Measurements from ENCODE around the gene ACVR1C.
"Not testable (repeated sequence)": the region's sequence is repeated elsewhere in the genome, so short reads cannot be mapped to it uniquely, and the experiment has no call there.

Gene ACVR1C

DNA sequence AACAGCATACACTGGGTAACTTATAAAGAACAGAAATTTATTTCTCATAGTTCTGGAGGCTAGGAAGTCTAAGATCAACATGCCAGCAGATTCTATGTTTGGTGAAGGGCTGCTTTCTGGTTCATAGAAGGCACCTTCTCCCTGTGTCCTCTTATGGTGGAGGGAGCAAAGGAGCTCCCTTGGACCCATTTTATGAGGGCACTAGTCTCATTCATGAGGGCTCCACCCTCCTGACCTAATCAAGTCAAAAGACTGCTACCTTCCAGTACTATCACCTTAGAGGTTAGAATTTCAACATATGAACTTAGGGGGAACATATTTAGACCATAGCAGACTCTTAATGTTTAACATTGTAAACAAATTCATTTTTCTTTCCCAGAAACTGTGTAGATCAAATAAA, 54.5 kb downstream of the ACVR1C start:
- no peak for DNase-seq (ENCODE audit: low spot score)

DNA sequence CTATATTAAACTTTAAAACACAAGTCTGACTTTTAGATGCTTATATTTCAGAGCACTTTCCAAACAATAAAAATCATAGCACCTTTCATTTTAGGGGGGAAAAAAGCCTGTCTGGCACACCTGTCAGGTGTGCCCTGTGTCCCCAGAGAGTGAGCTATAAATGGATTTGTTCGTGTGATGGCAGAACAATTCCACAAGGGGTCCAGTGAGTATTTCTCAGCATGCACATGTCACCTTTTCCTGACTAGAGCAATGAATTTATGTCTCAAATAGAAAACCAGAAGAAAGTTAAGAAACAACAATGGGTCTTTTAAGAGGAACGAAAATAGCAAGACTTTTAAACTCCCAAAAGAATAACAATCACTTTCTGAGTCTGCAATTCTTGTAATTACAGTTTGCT, 55.9 kb downstream of the ACVR1C start:
- DNase-seq (ENCODE audit: low spot score), result no peak

- DNase-seq (ENCODE audit: low spot score), result not testable (repeated sequence)
These were observed 62.0 kb downstream of the ACVR1C start for GRCh38 chr2:157566623-157567022.

- DNase-seq (ENCODE audit: low spot score), result not testable (repeated sequence)
These were observed 62.6 kb downstream of the ACVR1C start for GRCh38 chr2:157566113-157566512.

DNA sequence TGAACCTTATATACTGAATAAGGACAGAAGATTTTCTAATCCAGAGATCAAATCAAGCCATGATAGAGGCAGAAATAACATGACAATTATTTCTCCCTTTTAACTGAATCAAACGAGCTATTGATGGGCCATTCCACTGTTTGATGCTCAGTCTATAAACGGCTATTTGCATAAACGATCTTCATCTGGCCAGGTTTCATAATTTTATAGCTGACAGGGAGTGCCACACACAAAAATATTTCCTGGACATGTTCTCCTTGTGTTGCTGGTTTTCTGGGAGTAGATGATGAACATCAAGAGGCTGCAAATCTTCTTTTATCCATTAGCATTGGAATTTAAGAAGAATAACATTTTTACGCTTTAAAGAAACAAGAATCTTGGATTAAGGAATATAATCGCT, 63.1 kb downstream of the ACVR1C start:
- no peak for DNase-seq (ENCODE audit: low spot score)

GRCh38 chr2:157559890-157560289, 68.8 kb downstream of the ACVR1C start:
- no peak for DNase-seq (ENCODE audit: low spot score)

DNA sequence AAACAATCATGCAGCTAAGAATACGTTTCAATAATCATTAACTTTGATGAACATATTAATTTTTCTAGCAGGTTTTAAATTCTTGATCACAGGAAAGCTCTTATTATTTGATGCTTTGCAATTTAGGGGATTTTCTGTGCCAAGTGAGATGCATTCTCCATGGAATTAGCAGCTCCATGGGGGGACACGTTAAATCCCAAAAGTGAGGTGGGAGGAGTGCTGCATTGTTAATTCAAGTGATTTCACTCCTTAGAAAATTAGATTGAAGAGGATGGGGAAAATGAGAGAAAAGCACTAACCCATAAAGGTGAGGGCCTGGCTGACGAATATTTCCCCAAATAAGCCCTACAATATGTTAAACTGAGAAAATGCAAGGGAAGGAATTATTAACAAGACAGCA, 69.2 kb downstream of the ACVR1C start:
- DNase-seq (ENCODE audit: low spot score), result no peak

- DNase-seq (ENCODE audit: low spot score), result no peak
These were observed 69.6 kb downstream of the ACVR1C start for GRCh38 chr2:157559061-157559460.

DNA sequence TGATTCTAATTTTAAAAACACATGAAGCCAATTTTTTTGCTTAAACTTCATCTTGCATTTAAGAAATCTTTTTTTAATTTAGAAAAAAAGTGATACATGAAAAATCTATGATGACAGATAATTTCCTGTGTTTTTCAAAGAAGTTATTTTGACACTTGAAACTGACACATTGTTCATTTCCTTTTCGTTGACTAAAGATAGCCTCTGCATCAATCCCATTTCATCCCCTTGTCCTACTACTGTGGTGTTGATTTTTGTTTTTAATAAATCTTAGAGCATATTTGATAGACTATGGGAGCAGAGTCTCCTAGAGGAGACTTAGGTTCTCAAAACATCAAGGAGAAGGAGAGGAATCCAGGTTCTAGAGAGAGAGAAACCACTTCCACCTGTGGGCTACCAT, 70.9 kb downstream of the ACVR1C start:
- no peak for DNase-seq (ENCODE audit: low spot score)

GRCh38 chr2:157540102-157540501, 88.6 kb downstream of the ACVR1C start:
- DNase-seq (ENCODE audit: low spot score), result no peak

GRCh38 chr2:157538064-157538463, 90.6 kb downstream of the ACVR1C start:
- DNase-seq (ENCODE audit: low spot score), result no peak

- DNase-seq (ENCODE audit: low spot score), result no peak
These were observed 91.8 kb downstream of the ACVR1C start for GRCh38 chr2:157536815-157537214.

GRCh38 chr2:157528963-157529751, 99.5 kb downstream of the ACVR1C start:
- no peak for DNase-seq (ENCODE audit: low spot score)

DNA sequence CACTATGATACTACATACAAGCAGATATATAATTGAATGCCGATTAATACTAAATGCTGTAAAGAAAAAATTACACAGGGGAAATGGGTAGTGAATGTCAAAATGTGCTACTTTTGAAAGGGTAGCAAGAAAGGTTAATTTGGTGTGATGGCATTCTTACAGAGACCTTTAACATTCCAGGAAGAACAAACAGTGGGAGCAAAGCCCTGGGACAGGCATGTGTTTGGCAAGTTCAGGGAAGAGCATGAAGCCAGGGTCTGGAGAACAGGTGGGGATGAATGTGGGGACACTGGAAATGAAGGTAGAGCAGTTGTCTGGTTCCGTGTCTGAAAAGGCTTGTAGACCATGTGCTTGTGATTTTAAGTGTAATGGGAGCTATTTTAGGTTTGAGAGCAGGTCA, 102.6 kb downstream of the ACVR1C start:
- DNase-seq (ENCODE audit: low spot score), result no peak

DNA sequence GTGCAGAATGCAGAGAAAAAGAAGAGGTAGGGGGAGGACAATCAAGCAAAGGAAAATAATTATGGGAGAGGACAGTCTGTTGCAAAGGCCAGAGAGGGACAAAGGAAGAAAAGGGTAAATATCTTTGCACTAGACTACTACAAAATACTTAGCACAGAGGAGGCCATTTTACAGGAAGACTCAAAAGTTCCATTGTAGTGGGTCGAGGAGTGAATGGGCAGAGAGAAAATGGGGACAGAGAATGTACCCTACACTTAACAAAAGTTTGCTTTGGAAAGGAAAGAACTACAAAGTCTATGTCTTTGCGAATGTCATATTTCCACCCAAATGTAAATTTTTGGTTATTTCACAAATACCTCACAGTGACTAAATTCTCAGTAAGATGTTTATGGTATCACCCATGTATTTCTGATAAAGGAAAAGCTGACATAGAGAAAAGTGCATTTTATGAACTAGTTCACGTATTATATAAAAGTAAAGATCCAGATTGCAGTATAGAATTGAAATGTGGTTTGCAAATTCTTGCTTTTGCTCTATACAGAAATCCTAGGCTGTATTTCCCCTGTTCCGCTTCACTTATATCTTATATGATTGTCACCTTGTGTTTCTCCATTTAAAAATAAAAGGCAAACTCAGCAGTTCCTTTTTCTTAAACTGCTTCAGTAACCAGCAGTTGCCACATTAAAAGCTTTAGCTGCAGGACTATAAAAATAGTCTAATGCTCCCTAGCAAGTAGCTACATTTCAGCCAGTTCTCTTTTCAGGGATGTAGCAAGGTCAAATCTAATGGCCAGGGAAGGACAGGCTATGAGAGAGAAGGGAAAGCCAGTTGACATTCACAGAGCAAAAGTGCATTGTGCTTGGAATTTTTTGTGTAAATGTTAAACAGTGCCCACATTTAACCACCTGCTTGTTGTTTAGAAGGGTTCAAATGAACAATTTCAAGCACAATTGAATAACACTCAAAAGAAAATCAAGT, 105.1 kb downstream of the ACVR1C start:
- no peak for DNase-seq (ENCODE audit: low spot score)

- DNase-seq (ENCODE audit: low spot score), result not testable (repeated sequence)
These were observed 113.7 kb downstream of the ACVR1C start for GRCh38 chr2:157514966-157515365.

GRCh38 chr2:157509744-157510143, 118.9 kb downstream of the ACVR1C start:
- no peak for DNase-seq (ENCODE audit: low spot score)

DNA sequence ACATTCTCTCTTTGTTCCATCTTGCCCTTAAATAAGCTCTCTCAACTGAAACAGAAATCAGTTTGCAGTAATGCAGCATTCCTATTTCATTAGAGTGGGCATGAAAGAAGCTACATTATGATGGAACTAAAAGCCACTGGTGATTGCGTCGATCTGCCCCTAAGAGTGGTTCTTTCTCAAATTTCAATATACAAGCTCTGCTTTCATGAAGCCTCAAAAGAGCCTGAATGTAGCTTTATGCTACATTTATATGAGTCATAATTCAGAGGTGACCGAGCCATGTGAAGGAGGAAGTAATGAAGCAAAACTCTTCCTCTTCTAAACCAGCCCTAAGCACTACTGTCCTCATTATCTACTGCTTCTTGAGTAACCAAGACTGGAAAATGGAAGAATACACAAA, 120.0 kb downstream of the ACVR1C start:
- no peak for DNase-seq (ENCODE audit: low spot score)

DNA sequence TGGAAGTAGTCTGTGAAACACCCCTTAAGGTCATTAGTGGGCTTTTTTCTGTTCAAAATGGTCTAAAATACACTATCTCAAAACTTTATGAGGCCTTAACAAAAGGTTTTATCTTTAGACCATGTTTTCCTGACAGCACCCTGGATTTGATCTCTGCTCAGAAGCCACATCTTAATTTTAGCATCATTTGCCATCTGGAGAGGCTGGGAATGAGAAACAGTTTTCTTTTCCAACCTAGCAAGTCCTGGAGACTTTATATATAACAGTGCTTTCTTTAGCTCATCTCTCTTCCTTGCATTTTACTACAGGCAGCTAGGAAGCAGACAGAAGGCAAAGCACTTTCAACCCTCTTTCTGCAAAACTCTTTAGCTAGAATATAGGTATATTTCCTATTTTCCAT, 122.1 kb downstream of the ACVR1C start:
- DNase-seq (ENCODE audit: low spot score), result no peak

- no peak for DNase-seq (ENCODE audit: low spot score)
These were observed 124.0 kb downstream of the ACVR1C start for GRCh38 chr2:157504623-157505022.

- DNase-seq (ENCODE audit: low spot score), result no peak
These were observed 127.6 kb downstream of the ACVR1C start for GRCh38 chr2:157501026-157501425.

GRCh38 chr2:157500334-157500733, 128.3 kb downstream of the ACVR1C start:
- no peak for DNase-seq (ENCODE audit: low spot score)

- no peak for DNase-seq (ENCODE audit: low spot score)
These were observed 130.2 kb downstream of the ACVR1C start for GRCh38 chr2:157498483-157498882.

Measured in hematopoietic multipotent progenitor cell treated with erythropoietin and hydrocortisone succinate and interleukin-3 and kit ligand, for 17 days (in vitro differentiated cells).